ENCODE results near the gene IL17RC.

Gene IL17RC

DNA sequence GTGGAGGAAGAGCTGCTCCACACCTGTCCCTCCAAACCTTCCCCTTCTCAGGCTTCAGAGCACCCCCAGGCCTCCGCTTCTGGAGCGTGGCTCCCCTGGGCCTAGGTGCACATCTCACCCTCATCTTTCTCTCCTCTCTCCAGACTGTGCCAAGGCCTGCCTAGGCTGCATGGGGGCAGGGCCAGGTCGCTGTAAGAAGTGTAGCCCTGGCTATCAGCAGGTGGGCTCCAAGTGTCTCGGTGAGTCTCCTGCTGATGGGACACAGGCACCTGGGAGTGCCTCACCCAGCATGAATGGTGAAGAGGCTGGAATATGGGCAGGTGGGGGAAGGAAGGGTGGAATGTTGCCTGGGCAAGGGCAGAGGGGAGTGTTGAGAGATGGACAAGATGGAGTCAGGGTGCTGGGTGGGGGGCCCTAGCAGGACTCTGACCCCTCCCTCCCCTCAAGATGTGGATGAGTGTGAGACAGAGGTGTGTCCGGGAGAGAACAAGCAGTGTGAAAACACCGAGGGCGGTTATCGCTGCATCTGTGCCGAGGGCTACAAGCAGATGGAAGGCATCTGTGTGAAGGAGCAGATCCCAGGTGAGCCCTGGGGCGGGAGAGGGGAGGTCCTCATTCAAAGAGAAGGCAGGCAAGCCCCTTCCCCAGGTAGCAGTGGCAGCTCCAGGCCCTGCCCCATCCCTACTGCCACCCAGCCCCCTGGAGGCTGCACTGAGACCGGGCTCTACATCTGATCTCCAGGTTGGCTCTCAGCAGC, 26.2 kb downstream of the IL17RC start:
- no peak overlapping the region for H3K4me3 ChIP-seq (ENCODE audit: low read depth, low read length)

DNA sequence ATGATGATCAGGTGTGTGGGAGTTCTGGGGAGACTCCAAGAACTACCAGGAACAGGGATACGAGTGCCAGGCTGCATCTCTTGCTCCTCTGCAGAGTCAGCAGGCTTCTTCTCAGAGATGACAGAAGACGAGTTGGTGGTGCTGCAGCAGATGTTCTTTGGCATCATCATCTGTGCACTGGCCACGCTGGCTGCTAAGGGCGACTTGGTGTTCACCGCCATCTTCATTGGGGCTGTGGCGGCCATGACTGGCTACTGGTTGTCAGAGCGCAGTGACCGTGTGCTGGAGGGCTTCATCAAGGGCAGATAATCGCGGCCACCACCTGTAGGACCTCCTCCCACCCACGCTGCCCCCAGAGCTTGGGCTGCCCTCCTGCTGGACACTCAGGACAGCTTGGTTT, 27.4 kb downstream of the IL17RC start:
- no peak overlapping the region for H3K4me3 ChIP-seq (ENCODE audit: low read depth, low read length)

DNA sequence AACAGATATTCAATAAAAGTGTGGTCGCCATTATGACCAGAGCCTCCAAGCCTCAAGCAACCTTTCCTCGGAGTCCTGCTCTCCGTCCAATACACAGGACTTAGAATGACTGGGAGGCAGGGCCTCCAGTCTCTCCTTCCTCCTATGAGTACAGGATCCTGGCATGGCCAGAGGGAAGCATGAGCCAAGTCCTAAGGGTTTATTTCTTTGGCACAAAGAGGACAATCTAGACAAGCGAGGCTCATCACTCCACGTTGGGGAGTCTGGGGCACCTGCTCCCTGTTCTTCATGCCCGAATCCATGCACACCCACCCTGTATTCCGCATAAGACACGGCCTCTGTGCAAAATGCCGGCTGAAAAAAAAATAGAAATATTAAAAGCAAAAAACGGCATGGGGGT, 28.5 kb downstream of the IL17RC start:
- no peak overlapping the region for H3K4me3 ChIP-seq (ENCODE audit: low read depth, low read length)

DNA sequence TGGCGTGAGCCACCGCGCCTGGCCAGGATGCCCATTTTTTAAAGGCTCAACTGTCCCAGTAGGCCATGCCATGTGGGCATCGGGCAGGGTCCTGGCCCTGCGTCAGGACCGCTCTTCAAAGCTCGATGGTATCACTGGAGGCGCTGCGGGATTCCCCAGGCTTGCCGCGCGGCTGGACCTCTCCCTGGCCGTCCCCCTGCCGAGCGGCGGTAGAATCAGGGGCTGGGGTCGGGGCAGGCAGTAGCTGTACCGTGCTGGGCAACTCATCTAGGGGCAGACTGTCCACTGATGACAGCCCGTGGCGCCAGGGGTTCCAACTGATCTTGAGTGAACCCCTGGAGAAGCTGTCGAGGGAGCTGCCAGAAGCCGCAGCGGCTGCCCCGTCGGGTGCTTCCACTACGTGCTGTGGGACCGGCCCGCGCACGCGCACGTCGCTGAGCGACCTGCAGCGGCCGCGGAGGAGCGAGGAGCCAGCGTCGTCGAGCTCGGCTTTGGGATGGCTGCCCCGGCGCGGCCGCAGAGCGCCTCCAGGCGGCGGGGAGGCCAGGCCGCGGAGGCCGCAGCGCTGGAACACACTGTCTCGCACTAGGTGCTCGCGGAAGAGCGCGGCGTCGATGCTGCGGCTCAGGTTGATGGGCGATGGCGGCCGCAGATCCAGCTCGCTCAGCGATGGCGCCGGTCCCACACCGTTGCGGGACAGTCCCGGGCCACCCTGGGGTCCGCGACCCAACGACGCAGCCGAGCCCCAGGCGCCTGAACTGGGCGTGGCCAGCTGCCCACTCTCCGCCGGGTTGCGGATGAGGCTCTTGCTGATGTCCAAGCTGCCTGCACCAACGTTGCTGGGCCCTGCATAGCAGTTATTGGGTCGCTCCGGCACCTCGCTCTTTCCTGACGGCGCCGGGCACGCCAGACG, 29.5 kb downstream of the IL17RC start:
- H3K4me3 ChIP-seq (ENCODE audit: low read depth, low read length), result peak overlapping the region; percentile 56

DNA sequence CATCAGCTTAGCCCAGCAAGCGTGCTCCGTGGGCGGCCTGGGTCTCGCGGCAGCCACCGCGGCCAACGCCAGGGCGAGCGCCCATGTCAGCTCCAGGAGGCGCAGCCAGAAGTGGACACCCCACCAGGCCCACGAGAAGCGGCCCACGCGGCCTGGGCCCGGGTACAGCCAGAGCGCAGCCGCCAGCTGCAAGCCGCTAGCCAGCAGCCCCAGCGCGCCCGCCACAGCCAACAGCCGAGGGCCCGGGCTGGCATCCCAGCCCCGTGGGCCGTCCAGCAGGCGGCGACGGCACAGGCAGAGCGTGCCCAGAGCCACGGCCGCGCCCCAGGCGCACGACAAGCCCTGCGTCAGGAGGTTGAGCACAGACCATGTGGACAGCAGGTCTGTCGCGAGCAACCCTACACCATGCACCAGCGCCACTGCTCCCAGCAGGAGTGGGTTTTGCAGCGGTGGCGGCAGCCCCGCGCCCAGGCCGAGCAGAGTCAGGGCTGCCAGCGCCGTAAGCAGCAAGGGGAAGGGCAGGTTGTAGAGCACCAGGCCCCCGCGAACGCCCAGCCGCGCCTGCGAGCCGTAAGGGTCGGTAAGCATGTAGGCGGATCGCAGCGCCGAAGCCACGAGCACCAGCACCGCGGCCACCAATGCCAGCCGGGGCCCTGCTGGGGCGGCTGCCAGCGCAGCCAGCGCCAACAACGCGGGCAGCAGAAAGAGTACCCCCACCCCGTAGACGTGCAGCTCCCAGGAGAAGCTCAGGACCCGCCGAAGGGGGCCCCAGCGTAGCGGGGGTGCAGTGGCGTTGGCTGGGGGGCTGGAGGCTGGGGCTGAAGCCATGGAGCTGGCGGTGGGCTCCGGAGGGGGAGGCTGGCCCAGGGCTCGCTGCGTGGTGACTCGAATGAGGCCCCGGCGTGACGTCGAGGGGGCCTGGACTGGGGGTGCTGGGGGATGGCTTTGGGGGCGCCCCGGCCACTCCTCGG, 30.4 kb downstream of the IL17RC start:
- peak overlapping the region; percentile 56 for H3K4me3 ChIP-seq (ENCODE audit: low read depth, low read length)

DNA sequence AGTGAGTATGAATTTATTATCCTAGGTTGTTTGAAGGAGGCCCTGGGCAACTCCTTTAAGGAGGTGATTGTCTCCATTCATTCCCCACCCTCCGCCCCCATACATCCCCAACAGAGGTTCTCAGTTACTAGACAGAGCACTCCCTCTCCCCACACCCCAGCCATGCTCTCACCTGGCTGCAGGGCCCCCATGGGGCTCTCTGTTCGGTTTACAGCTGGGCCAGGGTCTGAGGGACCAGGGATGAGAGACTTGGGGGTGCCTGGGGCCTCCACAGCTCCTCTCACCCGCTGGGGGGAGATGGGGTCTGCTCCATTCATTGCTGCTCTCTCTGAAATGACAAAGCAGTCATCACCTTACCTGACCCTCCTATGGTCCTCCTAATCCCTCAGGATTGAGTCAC, 31.7 kb downstream of the IL17RC start:
- no peak overlapping the region for H3K4me3 ChIP-seq (ENCODE audit: low read depth, low read length)

DNA sequence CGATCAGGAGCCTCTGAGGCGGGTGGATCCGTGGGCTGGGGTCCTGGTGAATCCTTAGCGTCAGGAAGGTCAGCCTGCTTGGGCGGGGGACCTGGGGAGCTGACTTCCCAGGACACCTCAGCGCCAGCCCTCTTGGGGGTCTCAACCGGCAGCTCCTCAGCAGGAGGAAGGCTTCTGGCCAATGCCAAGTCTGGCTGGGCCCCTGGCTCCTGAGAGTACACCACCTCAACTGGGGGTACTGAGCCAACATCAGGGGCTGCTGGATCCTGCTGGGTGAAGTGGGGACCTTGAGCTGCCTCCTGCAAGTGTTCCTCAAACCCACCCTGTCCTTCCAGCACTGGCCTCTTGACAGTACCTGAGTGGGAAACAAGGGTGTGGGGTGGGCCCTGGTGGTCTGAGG, 32.2 kb downstream of the IL17RC start:
- H3K4me3 ChIP-seq (ENCODE audit: low read depth, low read length), result no peak overlapping the region

DNA sequence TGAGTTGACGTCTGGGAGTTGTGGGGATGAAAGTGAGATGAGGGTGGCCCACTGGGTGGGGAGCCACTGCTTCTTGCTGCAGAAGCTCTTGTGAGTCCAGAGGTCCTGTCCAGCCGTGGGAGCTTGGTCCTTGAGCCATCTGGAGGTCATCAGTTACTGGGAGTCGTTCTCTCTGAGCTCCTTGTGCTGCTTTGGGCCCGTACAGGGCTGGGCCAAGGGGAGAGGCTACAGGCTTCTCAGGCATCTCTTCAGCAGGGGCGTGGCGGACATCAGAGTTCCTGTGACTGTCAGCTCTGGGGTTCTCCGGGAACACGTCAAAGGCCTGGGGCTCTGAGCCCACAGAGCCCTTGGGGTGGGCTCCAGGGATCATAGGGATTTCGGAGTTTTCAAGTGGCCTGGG, 32.7 kb downstream of the IL17RC start:
- no peak overlapping the region for H3K4me3 ChIP-seq (ENCODE audit: low read depth, low read length)

DNA sequence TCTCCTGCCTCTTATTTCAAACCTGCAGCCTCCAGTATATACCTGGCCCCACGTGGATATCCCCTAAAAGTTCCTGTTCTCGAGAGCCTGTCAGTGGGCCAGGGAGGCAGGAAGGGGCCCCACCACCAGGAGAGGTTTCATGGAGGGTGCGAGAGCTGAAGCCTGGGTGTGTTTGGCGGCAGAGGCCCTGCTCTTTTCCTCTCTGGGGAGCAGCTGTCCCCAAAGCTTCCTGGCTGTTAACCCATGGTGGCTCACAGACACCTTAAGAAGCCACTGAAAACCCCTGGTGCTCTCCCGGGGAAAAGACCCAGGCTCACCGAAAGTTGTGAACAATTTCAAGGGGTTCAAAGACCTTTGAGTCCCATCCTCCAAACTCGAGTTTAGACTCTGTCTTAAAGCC, 34.2 kb downstream of the IL17RC start:
- H3K4me3 ChIP-seq (ENCODE audit: low read depth, low read length), result peak overlapping the region; percentile 76

DNA sequence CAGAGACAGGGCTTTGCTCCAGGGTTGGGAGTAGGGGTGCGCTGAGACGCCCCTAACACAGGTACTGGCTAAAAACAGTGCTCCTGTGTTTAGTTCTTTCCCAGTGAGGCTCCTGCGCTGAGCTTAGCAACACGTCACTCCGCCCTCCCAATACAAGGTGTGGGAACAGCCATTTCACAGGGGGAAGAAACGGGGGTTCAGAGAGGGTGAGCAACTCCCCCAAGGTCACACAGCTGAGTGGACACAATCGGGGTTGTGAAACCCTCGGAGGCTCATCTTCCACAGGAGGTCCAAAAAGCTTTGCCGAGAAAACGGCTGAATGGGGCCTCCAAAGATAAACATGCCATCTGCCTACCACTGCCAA, 34.7 kb downstream of the IL17RC start:
- peak overlapping the region; percentile 76 for H3K4me3 ChIP-seq (ENCODE audit: low read depth, low read length)

DNA sequence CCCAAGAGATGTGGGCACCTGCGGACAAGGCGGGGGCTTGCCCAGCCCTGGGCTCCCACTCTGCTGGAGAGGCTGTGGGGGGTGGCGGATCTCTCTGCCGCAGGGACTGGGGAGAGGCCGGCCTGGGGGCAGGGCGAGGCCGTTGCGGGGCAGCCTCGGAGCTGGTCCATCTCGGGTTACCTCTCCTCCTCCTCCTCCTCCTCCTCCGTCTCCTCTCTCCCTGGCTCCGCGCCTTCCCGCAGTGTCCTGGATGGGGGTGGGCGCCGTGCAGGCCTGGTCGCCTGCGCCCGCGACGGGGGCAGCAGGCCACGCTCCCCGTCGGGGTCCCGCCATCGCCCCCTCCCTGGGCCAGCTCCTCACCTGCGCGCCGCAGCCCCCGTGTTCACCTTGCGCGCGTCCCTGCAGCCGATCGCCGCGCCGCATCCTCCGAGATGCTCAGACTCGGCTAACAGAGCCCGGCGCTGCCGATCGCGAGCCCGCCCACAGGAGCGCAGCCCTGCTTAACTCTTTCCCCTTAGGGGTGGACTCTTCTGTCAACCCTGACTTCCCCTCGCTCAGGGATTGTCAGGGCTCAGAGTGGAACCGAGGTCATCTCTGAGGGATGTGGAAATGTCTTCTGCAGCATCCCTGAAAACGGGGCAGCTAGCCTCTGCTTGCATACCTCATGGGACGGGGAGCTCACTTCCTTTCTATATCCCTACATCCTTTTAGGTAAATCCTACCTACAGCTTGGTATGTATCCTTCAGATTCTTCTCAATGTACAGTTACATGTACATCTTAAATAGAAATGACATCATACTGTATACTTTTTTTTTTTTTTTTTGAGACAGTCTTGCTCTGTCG, 35.3 kb downstream of the IL17RC start, which contains the start of gene PRRT3:
PRRT3 (minus strand) TSS at position 447 of the 844 bp plus-strand sequence. CDS start 2,293 bp downstream, outside the sequence.
- peak within 1 kb of the TSS; percentile 76 for H3K4me3 ChIP-seq (ENCODE audit: low read depth, low read length)

DNA sequence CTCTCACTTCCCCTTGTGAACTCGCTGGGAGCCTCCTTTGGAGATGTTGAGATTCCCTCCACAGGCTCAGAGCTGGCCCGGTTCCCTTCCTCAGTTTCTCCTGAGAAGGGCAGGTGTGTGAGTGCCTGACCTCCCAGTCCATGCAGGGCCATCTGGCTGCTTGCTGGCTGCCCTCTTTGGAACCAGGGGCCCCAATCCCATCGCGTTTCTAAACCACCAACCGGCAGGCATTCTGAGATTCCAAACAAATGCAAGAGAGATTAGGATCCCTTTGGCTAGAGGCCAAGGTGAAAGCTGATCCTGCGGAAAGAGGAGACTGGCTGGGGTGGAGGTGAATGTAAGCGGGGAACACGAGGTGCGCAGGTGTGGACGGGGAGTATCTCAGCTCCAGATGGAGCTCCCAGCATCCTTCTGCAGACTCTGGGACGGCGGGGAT, 38.2 kb downstream of the IL17RC start:
- no peak overlapping the region for H3K4me3 ChIP-seq (ENCODE audit: low read depth, low read length)

DNA sequence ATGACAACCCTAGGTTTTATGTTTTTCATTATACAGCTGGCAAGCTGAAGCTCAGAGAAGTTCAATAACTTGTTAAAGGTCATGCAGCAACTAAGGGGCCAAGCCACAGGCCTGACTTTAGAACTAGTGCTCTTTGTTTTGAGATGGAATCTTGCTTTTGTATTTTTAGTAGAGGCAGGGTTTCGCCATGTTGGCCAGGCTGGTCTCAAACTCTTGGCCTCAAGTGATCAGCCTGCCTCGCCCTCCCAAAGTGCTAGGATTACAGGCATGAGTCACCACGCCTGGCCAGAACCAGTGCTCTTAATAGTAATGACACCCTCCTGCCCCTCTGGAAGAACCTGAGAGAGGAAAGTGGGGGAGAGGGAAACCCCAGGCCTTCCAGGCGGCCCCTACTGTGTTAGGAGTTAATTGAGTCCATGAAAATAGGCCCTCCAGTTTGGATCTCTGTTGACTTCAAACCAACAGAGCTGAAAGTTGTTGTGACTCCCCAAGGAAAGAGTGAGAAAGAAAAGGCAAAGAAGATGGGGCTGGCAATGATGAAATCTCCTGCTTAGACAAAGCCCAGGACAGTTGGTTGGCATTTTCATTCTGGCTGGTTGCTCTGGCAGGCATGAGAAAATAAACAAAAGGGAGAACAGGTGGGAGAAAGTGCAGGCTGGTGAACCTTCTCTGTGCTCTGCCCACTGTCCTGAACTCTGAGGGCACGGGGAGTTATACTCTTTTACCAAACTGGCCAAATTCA, 38.9 kb downstream of the IL17RC start:
- H3K4me3 ChIP-seq (ENCODE audit: low read depth, low read length), result no peak overlapping the region

DNA sequence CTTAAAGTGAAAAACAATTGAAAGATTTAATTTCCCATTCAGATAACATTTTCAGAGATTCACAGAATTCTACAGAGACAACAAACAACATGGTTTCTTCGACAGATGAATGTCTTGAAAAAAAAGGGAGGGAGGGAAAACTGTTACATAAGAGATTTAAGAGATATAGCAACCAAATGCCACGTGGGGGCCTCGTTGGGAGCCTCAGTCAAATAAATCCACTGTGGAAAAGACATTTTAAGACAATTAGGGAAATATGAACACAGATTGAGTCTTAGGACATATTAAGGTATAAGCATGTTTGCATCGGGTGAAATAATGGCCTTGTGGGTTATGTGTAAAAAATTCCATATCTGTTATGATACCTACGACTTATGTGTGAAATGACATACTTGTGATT, 40.3 kb downstream of the IL17RC start:
- H3K4me3 ChIP-seq (ENCODE audit: low read depth, low read length), result no peak overlapping the region

DNA sequence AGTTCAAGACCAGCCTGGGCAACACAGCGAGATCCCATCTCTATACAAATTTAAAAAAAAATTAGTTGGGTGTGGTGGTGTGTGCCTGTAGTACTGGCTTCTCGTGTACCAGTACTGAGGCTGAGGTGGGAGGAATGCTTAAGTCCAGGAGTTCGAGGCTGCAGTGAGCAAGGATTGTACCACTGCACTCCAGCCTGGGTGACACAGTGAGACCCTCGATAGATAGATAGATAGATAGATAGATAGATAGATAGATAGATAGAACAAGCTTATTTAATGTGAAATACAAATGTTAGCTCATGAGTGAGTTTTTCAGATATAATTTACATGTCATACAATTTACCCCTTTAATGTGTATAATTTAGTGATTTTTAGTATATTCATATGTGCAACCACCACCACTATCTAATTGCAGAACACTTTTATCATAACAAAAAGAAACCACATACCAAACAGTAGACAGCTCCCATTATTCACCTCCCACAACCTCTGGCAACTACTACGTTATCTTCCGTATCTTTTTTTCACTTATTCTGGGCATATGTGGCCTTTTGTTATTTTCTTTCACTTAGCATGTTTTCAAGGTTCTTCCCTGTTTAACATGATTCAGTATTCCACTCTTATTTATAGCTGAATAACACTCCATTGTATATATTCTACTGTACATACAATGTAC, 48.4 kb downstream of the IL17RC start:
- no peak overlapping the region for H3K4me3 ChIP-seq (ENCODE audit: low read depth, low read length)

DNA sequence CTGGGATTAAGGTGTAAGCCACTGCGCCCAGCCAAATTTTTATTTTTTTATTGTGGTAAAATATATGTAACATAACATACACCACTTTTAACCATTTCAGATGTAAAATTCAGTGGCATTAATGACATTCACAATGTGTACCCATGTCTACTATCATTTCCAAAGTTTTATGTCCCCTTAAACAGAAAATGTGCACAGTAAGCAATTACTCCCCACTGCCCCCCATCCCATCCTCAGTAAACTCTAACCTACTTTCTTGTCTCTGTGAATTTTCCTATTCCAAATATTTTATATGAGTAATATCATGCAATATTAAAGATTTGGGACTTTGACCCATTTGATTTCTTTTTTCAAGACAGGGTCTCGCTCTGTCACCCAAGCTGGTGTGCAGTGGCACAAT, 49.9 kb downstream of the IL17RC start:
- no peak overlapping the region for H3K4me3 ChIP-seq (ENCODE audit: low read depth, low read length)

DNA sequence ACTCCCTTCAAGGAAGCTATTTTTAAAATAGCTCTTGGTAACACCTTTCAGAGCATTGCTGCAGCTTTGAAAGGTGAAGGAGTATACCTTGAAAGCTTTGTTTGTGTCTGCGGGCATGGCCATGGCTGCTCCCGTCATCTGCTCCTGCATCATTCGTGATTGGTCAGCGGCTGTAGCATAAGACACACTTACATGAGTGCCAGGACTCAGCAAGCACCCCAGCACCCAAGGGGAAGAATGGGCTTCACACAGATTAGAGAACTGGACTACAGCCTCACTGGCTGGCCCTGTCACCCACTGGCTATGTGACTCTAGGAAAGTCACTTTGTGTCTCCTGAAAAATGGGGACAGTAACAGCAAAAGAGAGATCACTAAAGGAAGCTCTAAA, 52.7 kb downstream of the IL17RC start:
- no peak overlapping the region for H3K4me3 ChIP-seq (ENCODE audit: low read depth, low read length)

DNA sequence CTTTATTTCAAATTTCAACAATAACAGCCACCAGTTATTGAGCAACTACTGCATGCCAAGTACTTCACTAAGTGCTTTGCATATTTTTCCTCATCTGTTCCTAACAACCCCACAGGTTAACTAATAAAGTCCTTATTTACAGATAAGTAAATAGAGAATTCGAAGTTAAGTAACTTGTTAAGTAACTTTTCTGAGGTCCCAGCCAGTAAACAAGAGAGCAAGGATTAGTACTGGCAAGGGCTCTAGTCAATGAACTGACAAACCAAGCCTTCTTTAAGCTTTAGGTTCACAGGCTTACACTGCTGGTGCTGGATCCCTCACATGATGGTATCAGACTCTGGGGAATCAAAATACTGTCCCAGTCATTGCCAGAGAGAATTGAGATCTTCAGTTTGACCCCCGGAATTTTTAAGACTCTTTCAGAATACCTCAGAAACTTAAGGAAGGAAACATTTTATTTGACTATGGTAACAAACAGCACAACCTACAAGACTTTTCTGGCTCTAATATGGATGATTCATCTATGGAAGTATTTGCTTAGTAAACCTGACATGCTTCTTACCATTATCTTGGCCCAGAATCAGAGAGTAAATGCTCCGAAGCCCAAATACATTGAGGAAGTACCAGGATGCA, 53.2 kb downstream of the IL17RC start:
- no peak overlapping the region for H3K4me3 ChIP-seq (ENCODE audit: low read depth, low read length)
